ENCODE results near the gene MAP2K6. TPM values are rescaled to one million over a fixed set of nuclear protein-coding genes. Genes with fewer than 3 reads are reported as not detected.

The MAP2K6 gene
- total RNA-seq, 1 donor from 2014 or later = 10.3 TPM

GRCh38 chr17:69485901-69486643 is 71.6 kb downstream of the MAP2K6 start:
- Histone ChIP-seq H3K4me1 (no peaks in the 10 kb centered on the region), H3K4me3 (no peak overlapping the region), H3K27ac (no peak overlapping the region), H3K36me3 (no peaks in the 10 kb centered on the region), H3K9me3 (no peaks in the 10 kb centered on the region), H3K27me3 (no peaks in the 10 kb centered on the region)
- TF ChIP-seq POLR2A (IDR thresholded peaks at IDR 0.05) = no peak
- TF ChIP-seq POLR2AphosphoS5 (IDR thresholded peaks at IDR 0.05; ENCODE audit: insufficient read depth in 1 of 2, low read depth in 1 of 2) = no peak
- TF ChIP-seq CTCF (IDR thresholded peaks at IDR 0.05) = no peak
- DNase-seq (ENCODE audit: extremely low spot score in 2 of 2) = no peak
- intact Hi-C loops (cut with DNase I) = no loop called here

- no peak for TF ChIP-seq POLR2A (IDR thresholded peaks at IDR 0.05)
- TF ChIP-seq POLR2AphosphoS5 (IDR thresholded peaks at IDR 0.05; ENCODE audit: insufficient read depth in 1 of 2, low read depth in 1 of 2) = no peak
- no peak for TF ChIP-seq CTCF (IDR thresholded peaks at IDR 0.05)
- no peaks in the 10 kb centered on the region for H3K27me3 ChIP-seq
- no peak overlapping the region for H3K27ac ChIP-seq
- no peak for DNase-seq (ENCODE audit: extremely low spot score in 2 of 2)
- H3K36me3 ChIP-seq = no peaks in the 10 kb centered on the region
- no peaks in the 10 kb centered on the region for H3K4me1 ChIP-seq
- no peak overlapping the region for H3K4me3 ChIP-seq
- intact Hi-C loops (cut with DNase I) = no loop called here
- H3K9me3 ChIP-seq = no peaks in the 10 kb centered on the region
Measured at GRCh38 chr17:69486779-69487637, 72.5 kb downstream of the MAP2K6 start.

GRCh38 chr17:69489313-69489712 is 74.8 kb downstream of the MAP2K6 start:
- TF ChIP-seq CTCF (IDR thresholded peaks at IDR 0.05) = no peak
- no peak for TF ChIP-seq POLR2A (IDR thresholded peaks at IDR 0.05)
- no peak for TF ChIP-seq POLR2AphosphoS5 (IDR thresholded peaks at IDR 0.05; ENCODE audit: insufficient read depth in 1 of 2, low read depth in 1 of 2)
- H3K4me1 ChIP-seq = no peaks in the 10 kb centered on the region
- H3K27ac ChIP-seq = no peak overlapping the region
- H3K36me3 ChIP-seq = no peaks in the 10 kb centered on the region
- intact Hi-C loops (cut with DNase I) = no loop called here
- H3K9me3 ChIP-seq = no peaks in the 10 kb centered on the region
- no peak for DNase-seq (ENCODE audit: extremely low spot score in 2 of 2)
- H3K27me3 ChIP-seq = no peaks in the 10 kb centered on the region
- no peak overlapping the region for H3K4me3 ChIP-seq

GRCh38 chr17:69492410-69493071 is 78.0 kb downstream of the MAP2K6 start:
- no peak for TF ChIP-seq POLR2A (IDR thresholded peaks at IDR 0.05)
- TF ChIP-seq CTCF (IDR thresholded peaks at IDR 0.05) = no peak
- no peak for TF ChIP-seq POLR2AphosphoS5 (IDR thresholded peaks at IDR 0.05; ENCODE audit: insufficient read depth in 1 of 2, low read depth in 1 of 2)
- Histone ChIP-seq H3K36me3 (no peaks in the 10 kb centered on the region), H3K27ac (no peak overlapping the region), H3K9me3 (no peaks in the 10 kb centered on the region), H3K27me3 (no peaks in the 10 kb centered on the region), H3K4me3 (no peak overlapping the region), H3K4me1 (no peaks in the 10 kb centered on the region)
- intact Hi-C loops (cut with DNase I) = no loop called here
- no peak for DNase-seq (ENCODE audit: extremely low spot score in 2 of 2)
